Measurements from ENCODE around the gene ZBTB21. TPM values are rescaled to one million over a fixed set of nuclear protein-coding genes. Genes with fewer than 3 reads are reported as not detected.

ZBTB21 gene
- total and polyA plus RNA-seq, 12 donors, result 6.8 to 39.1 (median 12.4) TPM

DNA sequence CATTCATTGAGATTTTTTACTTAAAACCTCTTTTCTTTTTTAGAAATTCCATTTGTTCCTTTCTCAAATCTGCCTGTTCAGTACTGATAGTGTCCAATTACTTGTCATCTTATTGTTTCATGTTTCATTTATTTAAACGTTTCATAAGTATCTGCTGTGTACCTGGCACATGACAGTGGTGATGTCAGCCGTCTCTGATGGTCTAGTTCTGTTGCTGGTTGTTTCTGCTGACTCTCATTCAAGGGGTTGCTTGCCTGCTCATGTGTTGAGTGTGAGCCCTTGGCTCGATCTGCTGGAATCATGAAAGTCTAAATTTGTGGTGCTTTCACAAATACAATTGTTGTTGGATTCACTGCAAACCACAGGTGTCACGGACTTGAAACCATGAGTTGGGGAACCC lies 30.8 kb downstream of the ZBTB21 start:
- Histone ChIP-seq H3K9me3 (replicated peaks in 1 of 3) (no peaks in the 10 kb centered on the region), H3K4me3 (no peak overlapping the region), H3K27me3 (no peaks in the 10 kb centered on the region), H3K4me1 (replicated peaks in 1 of 2) (no peaks in the 10 kb centered on the region), H3K27ac (no peak overlapping the region), H3K36me3 (replicated peaks in 1 of 2) (no peaks in the 10 kb centered on the region)
- DNase-seq, result no peak
- WGBS, 4 donors, result 57 to 91% (median 71%) methylated on average over 4 of the region's 4 CpGs
- intact Hi-C loops (cut with DNase I), result no loop called here
- TF ChIP-seq, protein P1, sequence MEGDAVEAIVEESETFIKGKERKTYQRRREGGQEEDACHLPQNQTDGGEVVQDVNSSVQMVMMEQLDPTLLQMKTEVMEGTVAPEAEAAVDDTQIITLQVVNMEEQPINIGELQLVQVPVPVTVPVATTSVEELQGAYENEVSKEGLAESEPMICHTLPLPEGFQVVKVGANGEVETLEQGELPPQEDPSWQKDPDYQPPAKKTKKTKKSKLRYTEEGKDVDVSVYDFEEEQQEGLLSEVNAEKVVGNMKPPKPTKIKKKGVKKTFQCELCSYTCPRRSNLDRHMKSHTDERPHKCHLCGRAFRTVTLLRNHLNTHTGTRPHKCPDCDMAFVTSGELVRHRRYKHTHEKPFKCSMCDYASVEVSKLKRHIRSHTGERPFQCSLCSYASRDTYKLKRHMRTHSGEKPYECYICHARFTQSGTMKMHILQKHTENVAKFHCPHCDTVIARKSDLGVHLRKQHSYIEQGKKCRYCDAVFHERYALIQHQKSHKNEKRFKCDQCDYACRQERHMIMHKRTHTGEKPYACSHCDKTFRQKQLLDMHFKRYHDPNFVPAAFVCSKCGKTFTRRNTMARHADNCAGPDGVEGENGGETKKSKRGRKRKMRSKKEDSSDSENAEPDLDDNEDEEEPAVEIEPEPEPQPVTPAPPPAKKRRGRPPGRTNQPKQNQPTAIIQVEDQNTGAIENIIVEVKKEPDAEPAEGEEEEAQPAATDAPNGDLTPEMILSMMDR (IDR thresholded peaks at IDR 0.05), result no peak

DNA sequence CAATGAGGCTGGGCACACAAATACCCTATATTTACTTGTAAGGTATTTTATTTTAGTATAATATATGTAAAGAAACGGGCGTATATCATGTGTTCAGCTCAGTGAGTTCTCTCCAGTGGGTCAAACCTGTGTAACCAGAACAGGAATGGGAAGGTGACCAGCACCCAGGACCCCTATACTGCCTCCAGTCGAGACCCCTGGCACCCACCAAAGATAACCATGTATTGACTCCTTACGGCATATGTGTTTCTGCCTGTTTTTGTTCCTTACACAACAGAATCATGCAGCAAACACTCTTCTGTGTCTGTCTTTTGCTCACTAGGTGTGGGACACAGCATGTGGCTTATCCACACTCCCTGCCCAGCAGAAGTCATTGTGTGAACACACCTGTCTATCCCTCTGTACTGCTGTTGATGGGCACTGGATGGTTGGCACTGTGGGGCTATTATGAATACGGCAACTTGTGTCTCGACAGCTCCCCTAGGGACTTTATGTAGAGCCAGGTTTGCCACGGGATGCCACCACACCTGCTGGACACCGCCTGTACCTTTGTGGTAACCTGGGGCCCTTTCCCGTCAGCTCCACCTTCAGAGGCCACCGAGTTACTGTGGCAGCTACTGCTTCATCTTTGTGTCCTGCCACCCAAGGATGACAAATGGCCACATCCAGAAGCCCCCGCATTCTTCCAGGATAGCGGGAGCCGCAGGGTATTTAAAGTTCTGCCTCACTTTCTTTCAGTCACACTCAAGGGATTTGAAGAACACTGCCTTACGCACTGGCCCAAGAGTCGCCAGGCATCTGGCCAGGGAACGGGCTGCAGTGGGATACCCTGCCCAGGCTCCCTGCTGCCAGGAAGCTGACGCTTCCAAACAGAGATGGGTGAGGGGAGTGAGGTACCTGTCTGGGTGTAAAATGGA lies 32.9 kb downstream of the ZBTB21 start:
- TF ChIP-seq, protein P1 (IDR thresholded peaks at IDR 0.05), result no peak
- TF ChIP-seq POLR2A (IDR thresholded peaks at IDR 0.05), result no peak
- peak in 2 of 7 donors; percentile 12 to 35 for DNase-seq
- H3K27me3 ChIP-seq, result no peaks in the 10 kb centered on the region
- no peak overlapping the region for H3K4me3 ChIP-seq
- H3K27ac ChIP-seq, result no peak overlapping the region
- H3K9me3 ChIP-seq (replicated peaks in 1 of 3), result no peaks in the 10 kb centered on the region
- WGBS, 4 donors, result 87 to 91% (median 91%) methylated on average over 15 to 17 of the region's 17 CpGs
- H3K4me1 ChIP-seq (replicated peaks in 1 of 2), result no peaks in the 10 kb centered on the region
- intact Hi-C loops (cut with DNase I), result no loop called here
- H3K36me3 ChIP-seq (replicated peaks in 1 of 2), result no peaks in the 10 kb centered on the region

DNA sequence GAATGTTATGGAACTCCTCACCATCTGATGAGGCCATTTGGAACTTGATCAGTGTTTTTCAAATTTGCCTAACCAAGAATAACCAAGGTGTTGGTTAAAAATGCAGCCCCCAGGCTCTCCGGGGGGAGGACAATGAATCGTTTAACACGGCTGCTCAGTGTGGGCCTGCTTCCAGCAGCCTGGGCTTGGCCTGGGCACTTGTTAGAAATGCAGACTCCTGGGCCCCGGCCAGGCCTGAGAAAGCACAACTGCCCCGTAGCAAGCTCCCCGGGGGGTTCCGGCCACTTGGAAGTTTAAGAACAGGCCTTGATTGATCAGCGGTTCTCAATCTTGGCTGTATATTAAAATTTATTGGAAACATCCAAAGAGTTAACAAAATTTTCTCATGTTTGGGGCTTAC lies 33.5 kb downstream of the ZBTB21 start:
- no peak overlapping the region for H3K4me3 ChIP-seq
- TF ChIP-seq, protein P1 (IDR thresholded peaks at IDR 0.05), result no peak
- no peak for TF ChIP-seq POLR2A (IDR thresholded peaks at IDR 0.05)
- no peaks in the 10 kb centered on the region for H3K36me3 ChIP-seq (replicated peaks in 1 of 2)
- no peaks in the 10 kb centered on the region for H3K4me1 ChIP-seq (replicated peaks in 1 of 2)
- H3K9me3 ChIP-seq (replicated peaks in 1 of 3), result no peaks in the 10 kb centered on the region
- H3K27ac ChIP-seq, result no peak overlapping the region
- DNase-seq, result peak in 2 of 7 donors; percentile 10 to 42
- intact Hi-C loops (cut with DNase I), result no loop called here
- no peaks in the 10 kb centered on the region for H3K27me3 ChIP-seq
- 85 to 91% (median 90%) methylated on average over 8 of the region's 8 CpGs for WGBS, 4 donors

DNA sequence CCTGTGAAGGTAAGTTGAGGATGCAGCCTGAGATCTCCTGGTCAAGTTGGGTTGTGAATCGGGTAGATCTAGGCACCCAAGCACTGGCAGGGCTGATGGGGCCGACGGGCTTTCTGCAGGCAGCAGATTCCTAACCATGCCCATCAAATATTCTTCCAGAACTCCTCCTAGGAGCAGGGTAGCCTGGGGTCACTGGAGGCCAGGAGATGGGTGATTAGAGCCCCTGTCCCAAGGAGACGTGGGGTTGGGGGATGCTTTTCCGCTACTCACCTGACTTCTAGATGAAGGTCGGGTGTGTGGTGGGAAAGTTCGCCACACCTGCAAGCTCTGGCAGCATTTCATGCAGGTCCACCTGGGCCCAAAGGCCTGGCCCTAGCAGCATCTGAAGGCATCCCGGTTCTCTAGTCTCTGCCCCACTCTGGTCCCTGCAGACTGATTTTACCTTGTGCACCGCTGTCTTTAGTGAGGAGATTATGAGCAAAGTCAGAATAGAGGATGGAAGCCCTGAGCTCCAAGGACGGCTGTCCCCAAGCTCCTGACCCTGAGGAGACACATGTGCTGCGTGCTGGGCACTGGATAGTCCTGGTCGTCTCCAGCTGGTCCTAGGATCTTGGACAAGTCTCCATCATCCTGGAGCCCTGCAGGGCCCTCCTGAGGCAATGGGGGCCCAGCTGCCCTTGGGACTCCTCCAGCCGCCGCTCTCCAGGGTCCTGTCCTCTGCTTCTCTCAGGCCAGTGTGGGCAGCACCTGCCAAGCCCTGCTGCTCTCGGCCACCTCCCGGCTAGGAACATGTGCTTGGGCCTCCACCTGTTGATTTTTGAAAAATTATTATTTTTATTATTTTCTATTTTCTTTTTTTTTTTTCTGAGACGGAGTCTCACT lies 34.5 kb downstream of the ZBTB21 start:
- peak in 2 of 7 donors; percentile 12 to 41 for DNase-seq
- Histone ChIP-seq H3K27ac (no peak overlapping the region), H3K36me3 (replicated peaks in 1 of 2) (no peaks in the 10 kb centered on the region), H3K4me3 (no peak overlapping the region), H3K27me3 (no peaks in the 10 kb centered on the region), H3K9me3 (replicated peaks in 1 of 3) (no peaks in the 10 kb centered on the region), H3K4me1 (replicated peaks in 1 of 2) (peaks cover 5 to 8% of the 10 kb centered on the region in 2 donors)
- intact Hi-C loops (cut with DNase I), result no loop called here
- 91 to 96% (median 93%) methylated on average over 11 to 17 of the region's 17 CpGs for WGBS, 4 donors
- TF ChIP-seq, protein P1 (IDR thresholded peaks at IDR 0.05), result no peak
- TF ChIP-seq POLR2A (IDR thresholded peaks at IDR 0.05), result no peak

Data from adrenal gland (tissue), 12 donors.